Mammary microvascular endothelial cell (primary cell): ENCODE data around the gene SLIT3. TPM values are rescaled to one million over a fixed set of nuclear protein-coding genes. Genes with fewer than 3 reads are reported as not detected.

Experiments used
- total RNA-seq: library from RNA; depleted of rRNA; stranded (reverse); fragments of >200 nt; gene quantifications from 2 replicates; pipeline ENCODE4 v1.2.3, GENCODE V29; 2015

The SLIT3 gene
- under 0.01 and 0.10 TPM in 2 replicates for total RNA-seq

GRCh38 chr5:169300468-169301385, at the start of gene SLIT3:
TSS of gene SLIT3 (minus strand) at chr5:169301139. CDS start at chr5:169300709, 430 bp downstream.

